Left lung (tissue), 10 donors: ENCODE results near the gene TKT. TPM values are rescaled to one million over a fixed set of nuclear protein-coding genes. Genes with fewer than 3 reads are reported as not detected.

Source experiments
- ATAC-seq: fragments of 200-7000 bp; cut with Tn5 transposase; one replicate; pipeline ENCODE4 v1.9.1; 2020; ENCODE audit warnings: moderate library complexity
- DNase-seq, 4 donors: peaks; one replicate each; pipeline ENCODE4 v3.0.0-alpha.2; 2013 to 2020
- H3K27ac ChIP-seq, 2 donors: fragments of 200-600 bp; sonication (generic) in 1 of 2; one replicate each; pipeline versions ENCODE4 v1.5.0 to v1.8.0; 2020 to 2021
- H3K27me3 ChIP-seq, 2 donors: fragments of 200-600 bp; sonication (generic) in 1 of 2; one replicate each; pipeline versions ENCODE4 v1.5.0 to v1.8.0; 2020 to 2021
- H3K36me3 ChIP-seq, 2 donors: fragments of 200-600 bp; sonication (generic) in 1 of 2; one replicate each; pipeline versions ENCODE4 v1.5.0 to v1.8.0; 2020 to 2021
- H3K4me1 ChIP-seq, 2 donors: fragments of 200-600 bp; one replicate each; pipeline ENCODE4 v1.8.0; 2021
- H3K4me3 ChIP-seq, 2 donors: fragments of 200-600 bp; sonication (generic) in 1 of 2; one replicate each; pipeline versions ENCODE4 v1.5.0 to v1.8.0; 2020 to 2021; ENCODE audit warnings: mild to moderate bottlenecking in 1 of 2
- H3K9me3 ChIP-seq, 2 donors: fragments of 200-600 bp; sonication (generic) in 1 of 2; one replicate each; pipeline versions ENCODE4 v1.5.0 to v1.8.0; 2020 to 2021
- intact Hi-C, 2 donors: fragments of 100-400 bp; cut with DNase I; formaldehyde crosslinking; loops; one replicate each; pipeline versions ENCODE4 v1.11.2 to v1.14.2; 2022
- polyA plus RNA-seq, 6 donors: library from polyadenylated mRNA; unstranded; fragments of 120-200 nt; gene quantifications; one replicate each; pipeline ENCODE4 v1.2.1, GENCODE V29; 2013; ENCODE audit not compliant: insufficient read length in 6 of 6
- total RNA-seq, 2 donors: library from RNA; stranded (reverse); fragmentation: NEBNext Ultra II Directional; extraction: Animal tissue kit (Norgen Biotek cat#: 25700); gene quantifications; one replicate each; pipeline ENCODE4 v1.2.1, GENCODE V29; 2021
- TF ChIP-seq, protein P1 (sequence below), 2 donors: fragments of 200-600 bp; sonication (generic) in 1 of 2; IDR thresholded peaks; one replicate each; pipeline versions ENCODE4 v1.5.0 to v1.8.0; 2021; ENCODE audit warnings: antibody characterized with exemption in 2 of 2
- donor health status: DM: no; HTN: yes; CAD: no.
- donor health status: DM: no; HTN: no; CAD: no.

Gene TKT
- total and polyA plus RNA-seq, 8 donors: 210 to 594 (median 239) TPM

DNA sequence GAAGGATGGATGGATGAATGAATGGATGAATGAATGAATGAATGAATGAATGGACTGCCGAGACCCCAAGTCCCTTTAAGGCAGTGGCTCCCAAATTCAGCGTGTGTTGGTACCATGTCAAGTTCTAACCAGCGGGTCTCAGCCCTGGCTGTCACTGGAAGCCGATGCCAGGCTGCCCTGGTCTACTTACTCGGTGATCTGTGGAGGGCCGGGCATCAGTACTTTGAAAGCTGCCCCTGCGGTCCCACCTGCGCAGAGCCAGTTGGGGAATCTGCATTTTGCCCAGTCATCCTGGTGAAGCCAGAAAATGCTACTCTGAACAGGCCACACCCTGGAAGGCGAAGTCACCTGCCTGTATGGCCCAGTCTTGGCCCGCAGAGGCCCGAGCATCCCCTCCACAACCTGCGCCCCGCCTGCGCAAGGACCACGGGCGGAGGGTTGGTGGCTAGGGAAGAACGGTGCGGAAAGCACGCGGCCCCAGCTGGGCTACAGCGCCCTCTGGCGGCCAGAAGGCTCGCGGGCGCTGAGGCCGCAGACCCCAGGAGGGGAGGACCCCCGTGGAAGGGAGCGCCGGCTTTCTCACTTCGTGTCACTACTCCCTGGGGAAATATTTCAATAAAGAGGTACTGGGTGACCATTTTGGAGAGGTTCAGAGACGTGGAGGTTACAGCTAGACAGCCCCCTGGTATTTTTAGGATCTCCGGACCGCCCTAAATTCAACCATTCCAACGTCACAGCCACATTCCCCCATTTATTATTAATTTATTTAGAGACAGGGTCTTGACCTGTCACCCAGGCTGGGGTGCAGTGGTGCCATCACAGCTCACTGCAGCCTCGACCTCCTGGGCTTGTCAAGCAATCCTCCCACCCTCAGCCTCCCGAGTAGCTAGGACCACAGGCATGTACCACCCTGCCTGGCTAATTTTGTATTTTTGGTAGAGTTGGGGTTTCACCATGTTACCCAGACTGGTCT is 59.9 kb downstream of the TKT start:
- Histone ChIP-seq H3K9me3 (no peaks in the 10 kb centered on the region), H3K27ac (no peak overlapping the region), H3K36me3 (peaks cover 0 to 40% of the 10 kb centered on the region in 2 donors), H3K27me3 (no peaks in the 10 kb centered on the region), H3K4me3 (no peak overlapping the region), H3K4me1 (peaks cover 8 to 38% of the 10 kb centered on the region in 2 donors)
- TF ChIP-seq, protein P1, sequence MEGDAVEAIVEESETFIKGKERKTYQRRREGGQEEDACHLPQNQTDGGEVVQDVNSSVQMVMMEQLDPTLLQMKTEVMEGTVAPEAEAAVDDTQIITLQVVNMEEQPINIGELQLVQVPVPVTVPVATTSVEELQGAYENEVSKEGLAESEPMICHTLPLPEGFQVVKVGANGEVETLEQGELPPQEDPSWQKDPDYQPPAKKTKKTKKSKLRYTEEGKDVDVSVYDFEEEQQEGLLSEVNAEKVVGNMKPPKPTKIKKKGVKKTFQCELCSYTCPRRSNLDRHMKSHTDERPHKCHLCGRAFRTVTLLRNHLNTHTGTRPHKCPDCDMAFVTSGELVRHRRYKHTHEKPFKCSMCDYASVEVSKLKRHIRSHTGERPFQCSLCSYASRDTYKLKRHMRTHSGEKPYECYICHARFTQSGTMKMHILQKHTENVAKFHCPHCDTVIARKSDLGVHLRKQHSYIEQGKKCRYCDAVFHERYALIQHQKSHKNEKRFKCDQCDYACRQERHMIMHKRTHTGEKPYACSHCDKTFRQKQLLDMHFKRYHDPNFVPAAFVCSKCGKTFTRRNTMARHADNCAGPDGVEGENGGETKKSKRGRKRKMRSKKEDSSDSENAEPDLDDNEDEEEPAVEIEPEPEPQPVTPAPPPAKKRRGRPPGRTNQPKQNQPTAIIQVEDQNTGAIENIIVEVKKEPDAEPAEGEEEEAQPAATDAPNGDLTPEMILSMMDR (IDR thresholded peaks at IDR 0.05): peak; percentile 95 to 100
- DNase-seq: peak in 3 of 4 donors; percentile 49 to 91 (median 69)
- peak; percentile 71 for ATAC-seq
- intact Hi-C loops: loop anchor here (5.0 to 10.0 kb wide), 2 partner anchors 61 to 79 kb away; partner anchors contain the start of gene RFT1 (in 1 of the 2)

DNA sequence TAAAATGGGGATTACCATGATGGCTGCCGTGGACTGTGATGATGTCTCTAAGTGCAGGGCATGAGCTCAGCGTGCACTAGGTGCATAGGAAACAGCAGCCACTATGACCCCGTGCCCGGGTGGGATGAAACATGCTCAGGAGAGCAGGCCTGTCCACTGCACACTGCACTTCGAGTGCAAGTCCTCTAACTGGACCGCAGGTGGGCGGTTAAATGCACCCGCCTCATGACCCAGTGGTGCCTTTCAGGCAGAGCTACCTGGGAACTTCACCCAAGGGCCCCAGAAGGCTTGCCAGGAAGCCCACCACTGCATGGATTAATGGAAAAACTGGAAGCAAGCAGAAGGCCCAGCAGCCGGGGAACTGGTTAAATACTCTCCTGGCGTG is 60.8 kb downstream of the TKT start:
- no peak for ATAC-seq
- TF ChIP-seq, protein P1 (IDR thresholded peaks at IDR 0.05): no peak
- intact Hi-C loops: loop anchor here (5.0 to 10.0 kb wide), 2 partner anchors 60 to 78 kb away; partner anchors contain the start of gene RFT1 (in 1 of the 2)

DNA sequence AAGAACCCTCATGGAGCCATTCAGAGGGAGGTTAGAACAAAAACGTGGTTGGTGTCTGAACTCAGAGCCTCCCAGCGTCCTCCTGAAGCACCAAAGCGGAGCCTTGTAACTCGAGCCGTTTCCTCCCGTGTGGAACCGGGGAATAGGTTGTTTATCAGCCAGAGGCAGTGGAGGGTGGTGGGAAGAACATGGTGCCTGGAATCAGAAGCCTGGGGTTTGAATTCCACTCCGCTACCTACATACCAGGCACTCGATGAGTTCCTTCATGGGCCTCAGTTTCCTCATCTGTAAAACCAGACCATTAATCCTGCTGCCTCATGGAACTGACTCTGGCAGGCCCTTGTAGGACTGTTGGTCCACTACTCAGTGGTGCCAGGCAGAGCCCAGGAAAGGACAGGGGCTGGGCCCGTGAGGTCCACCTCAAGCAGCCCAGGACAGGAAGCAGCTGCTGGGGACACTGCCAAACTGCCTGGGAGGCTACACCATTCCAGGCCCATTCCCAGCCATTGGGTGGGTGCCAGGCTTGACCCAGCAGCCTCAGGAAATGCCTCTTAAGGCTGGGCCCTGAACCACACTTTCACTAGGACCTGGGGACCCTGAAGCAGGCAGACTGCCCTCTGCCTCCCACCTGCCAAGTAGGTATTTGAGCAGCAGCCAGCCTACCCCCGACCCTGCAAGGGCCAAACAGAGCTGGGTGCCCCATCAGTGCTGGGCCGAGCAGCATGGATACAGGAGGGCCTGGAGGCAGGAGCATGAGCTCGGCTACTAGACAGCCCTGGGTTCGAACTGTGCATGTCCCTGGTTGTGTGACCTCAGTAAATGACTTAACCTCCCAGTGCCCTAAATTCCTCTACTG is 61.4 kb downstream of the TKT start:
- Histone ChIP-seq H3K4me1 (peaks cover 8 to 38% of the 10 kb centered on the region in 2 donors), H3K27ac (peak overlapping the region in 1 of 2 donors; percentile 25), H3K9me3 (no peaks in the 10 kb centered on the region), H3K27me3 (no peaks in the 10 kb centered on the region), H3K4me3 (no peak overlapping the region), H3K36me3 (peaks cover 0 to 54% of the 10 kb centered on the region in 2 donors)
- intact Hi-C loops: loop anchor here (5.0 to 10.0 kb wide), 2 partner anchors 60 to 77 kb away; partner anchors contain the start of gene RFT1 (in 1 of the 2)
- ATAC-seq (no peak), DNase-seq (no peak)
- TF ChIP-seq, protein P1 (IDR thresholded peaks at IDR 0.05): no peak

More for the DNA sequence above, 60.8 kb downstream of the TKT start:
- H3K9me3 ChIP-seq: no peaks in the 10 kb centered on the region
- H3K4me3 ChIP-seq: no peak overlapping the region
- H3K27ac ChIP-seq: no peak overlapping the region
- peaks cover 0 to 48% of the 10 kb centered on the region in 2 donors for H3K36me3 ChIP-seq
- peaks cover 8 to 38% of the 10 kb centered on the region in 2 donors for H3K4me1 ChIP-seq
- no peak for DNase-seq
- H3K27me3 ChIP-seq: no peaks in the 10 kb centered on the region

DNA sequence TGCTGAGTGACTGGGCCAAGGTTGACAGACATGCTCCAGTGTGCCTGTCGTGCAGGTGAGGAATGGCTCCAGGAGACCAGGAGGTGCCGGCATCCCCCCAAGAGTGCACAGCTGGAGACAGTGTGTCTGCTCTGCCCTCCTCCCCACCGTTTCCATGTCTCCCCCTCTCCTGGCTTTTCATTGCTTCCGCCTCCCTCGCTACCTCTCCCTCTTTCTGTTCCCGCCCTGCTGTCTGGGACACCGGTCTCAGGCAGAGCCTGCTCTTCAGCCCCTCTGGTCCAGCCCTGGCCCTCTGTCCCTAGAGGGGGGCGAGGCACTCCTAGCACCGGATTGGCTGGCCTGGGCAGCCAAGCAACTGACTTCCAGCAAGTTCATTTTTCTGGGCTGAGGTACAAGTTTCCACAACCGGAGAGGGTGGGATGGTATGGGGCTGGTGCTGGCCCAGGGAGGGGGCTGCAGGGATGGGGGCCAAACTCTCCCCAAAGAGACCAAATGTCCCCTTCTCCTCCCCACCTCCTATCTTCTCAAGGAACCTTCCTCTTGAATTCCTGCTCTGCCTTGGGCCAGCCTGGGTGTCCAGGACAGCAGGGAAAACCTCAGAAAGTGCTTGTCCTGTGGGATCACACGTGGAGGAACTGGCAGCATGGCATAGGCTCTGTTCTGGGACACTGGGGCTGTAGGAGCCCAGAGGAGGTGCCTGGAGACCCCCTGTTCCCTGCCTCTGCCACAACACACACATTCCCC is 62.2 kb downstream of the TKT start:
- DNase-seq (peak in 1 of 4 donors; percentile 45), ATAC-seq (peak; percentile 10)
- Histone ChIP-seq H3K4me3 (no peak overlapping the region), H3K27me3 (no peaks in the 10 kb centered on the region), H3K36me3 (peaks cover 0 to 62% of the 10 kb centered on the region in 2 donors), H3K27ac (peak overlapping the region in 1 of 2 donors; percentile 25), H3K9me3 (no peaks in the 10 kb centered on the region), H3K4me1 (peaks cover 8 to 38% of the 10 kb centered on the region in 2 donors)
- intact Hi-C loops: loop anchor here in 1 of 2 donors (10.0 kb wide), 1 partner anchor 59 kb away; the partner anchor contains the start of gene RFT1
- TF ChIP-seq, protein P1 (IDR thresholded peaks at IDR 0.05): no peak
